NCI-H82 treated with DMSO at 0.1 percent for 48 hours (cell line): ENCODE measurements around the gene CNPY1.

ENCODE experiments used
- DNase-seq: peaks from one replicate; lab custom pipeline; 2025; ENCODE audit not compliant: unreplicated experiment; lab: John Stamatoyannopoulos, UW

CNPY1 gene

DNA sequence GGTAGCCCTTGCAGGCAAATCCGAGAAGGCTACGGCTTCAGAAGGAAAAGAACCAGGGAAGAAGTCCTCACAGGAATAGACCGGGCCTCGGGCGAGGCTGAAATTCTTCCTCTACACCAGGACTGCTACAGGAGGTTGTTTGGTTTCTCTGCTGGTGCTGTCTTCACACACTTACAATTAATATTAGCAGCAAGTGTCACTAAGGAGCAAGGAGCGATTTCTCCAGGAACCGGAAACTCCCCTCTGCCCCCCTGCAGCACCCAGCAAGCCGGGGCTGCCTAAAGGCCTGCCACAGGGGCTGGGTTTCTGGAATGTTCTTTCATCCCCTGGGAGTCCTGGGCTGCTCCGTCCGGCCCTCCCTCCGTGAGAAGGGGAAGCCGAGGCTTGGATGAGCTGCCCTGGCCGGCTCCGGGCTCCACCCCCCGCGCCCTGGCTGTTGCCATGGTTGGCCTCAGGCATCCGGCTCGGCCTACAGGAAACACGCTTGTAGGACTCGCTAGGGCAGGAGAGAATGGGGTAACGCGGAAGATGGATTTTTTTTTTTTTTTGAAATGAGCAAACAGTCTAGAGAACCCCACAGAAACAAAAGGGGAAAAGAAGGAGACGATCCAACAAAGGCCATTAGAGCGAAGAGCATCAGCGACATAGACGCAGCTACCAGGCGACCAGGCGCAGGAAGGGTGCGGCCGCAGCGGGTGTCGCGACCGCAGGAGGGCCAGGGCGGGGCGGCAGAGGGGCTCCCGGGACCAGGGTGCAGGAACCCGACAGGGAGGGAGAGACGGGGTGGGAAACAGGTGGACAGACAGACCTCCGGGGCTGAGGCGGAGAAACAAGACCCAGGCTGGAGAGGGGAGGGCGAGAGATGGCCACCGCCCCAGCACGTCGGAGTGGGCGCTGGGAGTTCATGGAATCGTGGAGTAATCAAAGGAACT, 55.4 kb downstream of the CNPY1 start:
- no peak for DNase-seq

DNA sequence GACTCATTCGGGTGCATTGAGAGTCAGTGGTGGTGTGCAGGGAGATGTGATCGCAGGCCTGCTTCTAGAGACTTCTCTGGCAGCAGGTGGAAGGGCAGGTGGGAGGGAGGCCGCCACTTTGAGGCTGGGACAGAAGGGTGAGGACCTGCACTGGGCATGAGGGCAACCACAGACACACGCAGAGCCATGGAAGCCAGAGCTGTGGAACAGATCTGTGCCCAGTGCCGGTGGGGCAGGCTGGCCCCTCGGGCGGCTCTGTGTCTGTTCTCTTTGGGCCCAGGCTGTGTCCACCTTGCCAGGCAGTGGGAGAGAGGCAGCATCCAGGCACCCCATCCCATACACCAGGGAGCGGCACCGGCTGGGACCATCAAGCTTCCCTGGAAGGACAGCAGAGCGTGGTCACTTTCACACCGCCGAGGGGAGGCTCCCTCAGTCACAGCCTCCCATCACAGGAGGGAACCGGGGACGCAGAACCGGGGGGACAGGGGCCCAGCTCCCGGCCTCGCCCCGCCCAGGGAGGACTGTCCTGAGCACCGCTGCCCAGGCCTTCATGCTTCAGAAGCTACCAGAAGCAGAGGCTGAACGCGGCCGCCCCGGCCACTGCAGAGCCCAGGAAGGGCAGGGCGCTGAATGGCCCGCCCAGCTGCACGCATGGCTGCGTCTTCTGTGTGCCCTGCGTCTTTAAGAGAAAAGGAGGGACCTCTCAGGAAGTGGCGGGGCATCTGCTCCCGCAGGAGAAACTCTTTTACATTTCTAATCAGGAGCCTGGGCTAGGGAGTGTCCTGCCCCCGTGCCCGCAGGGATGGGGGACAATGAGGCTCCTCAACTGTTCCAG, 56.3 kb downstream of the CNPY1 start:
- no peak for DNase-seq

DNA sequence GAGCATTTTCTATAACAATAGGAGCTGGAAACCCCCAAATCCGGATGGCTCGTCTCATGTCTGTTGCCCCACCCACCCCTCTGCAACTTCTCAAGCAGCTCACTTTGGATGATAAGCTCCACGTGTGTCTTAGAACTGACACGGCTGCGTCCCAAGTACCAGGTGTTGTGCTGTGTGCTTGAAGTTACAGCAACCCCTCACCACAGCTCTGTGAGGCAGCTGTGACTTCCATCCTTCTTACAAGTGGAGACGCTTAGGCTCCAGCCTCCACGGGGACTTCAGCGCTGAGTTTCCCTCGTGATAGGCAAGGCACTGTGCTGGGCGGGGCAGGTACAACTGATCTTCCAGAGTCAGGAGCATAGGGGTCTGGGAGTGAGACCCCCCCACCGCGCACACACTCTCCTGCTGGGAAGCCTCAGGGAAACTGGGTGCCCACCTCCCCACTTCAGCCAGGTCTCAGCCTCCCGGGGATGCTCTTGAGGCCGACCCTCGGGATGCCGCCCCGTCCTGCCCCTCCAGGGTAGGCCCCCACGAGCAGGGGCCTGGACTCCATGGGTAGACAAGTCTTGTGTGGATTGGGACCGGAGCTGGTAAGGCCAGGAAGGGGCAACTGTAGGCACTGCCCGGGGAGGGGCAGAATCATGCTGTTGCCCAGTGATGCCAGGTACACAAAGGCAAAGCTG, 57.1 kb downstream of the CNPY1 start:
- DNase-seq: no peak

DNA sequence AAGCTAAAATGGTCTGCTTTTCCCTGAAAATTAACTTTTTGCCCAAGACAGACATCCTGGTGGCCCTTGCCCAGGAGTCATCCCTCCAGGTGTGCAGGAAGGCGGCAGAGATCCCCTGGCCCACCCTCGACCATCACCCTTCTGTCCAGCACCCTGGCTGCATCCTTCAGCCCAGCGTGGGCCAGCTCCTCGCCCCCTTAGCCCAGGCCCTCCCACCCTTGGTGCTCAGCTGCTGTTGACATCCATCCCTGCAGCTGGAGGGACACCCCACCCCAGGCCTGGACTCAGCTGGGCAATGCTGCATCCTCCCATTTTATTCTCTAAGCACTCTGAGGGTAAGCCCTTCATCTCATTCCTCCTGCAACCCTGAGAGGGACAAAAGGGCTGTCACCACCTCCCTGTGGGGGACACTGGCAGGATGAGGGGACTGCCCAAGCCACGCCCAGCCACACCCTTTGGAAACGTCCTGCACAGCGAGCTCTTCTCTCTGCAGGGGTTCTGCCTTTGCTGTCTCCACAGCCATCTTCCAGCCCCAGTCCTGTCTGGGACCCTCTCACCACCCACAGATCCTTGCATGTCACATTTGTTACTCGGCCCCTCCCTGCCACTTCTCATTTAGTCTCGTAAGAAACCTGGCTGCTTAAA, 57.8 kb downstream of the CNPY1 start:
- DNase-seq: no peak

DNA sequence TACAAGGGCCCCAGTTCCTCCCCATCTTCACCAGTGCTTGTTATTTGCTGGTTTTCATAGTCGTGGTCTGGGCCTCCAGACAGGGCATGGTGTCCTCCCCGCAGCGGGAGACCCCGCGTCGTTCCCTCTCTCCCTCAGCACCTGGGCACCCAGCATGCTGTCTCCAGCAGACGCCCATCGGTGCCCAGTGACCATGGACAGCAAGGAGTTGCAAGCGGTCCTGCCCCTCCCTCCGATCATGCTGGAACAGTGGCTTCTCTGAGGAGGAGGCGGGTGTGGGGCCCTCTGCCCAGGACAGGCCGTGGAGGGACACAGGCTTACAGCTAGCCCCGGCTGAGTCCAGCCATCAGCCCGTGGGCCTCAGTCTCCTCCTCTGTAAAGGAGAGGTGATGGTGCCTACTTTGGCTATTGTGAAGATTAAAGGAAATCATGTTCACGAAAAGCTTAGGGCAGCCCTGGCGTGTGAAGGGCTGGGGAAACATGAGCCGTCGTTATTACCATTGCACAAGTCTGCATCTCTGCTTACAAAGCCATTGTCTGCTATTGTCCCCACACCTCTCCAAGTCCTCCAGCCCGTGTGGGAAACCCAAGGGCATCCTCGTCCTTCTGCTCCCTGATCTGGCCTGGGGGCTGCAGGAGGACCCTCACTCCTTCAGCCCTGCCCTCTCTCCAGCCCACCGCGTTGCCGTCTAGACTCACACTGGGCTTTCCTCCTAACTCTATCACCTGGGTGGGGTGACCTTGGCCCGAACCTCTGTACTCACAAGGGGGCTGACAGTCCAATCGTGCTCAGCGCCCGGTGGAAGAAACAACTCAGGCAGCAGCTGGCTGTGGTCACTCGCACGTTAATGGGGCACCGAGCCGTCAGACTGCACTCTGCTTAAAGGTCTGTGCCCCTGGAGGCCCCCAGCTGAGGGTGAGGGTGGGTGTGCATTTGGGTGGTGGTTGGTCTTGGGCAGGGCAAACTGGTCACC, 58.6 kb downstream of the CNPY1 start:
- no peak for DNase-seq

DNA sequence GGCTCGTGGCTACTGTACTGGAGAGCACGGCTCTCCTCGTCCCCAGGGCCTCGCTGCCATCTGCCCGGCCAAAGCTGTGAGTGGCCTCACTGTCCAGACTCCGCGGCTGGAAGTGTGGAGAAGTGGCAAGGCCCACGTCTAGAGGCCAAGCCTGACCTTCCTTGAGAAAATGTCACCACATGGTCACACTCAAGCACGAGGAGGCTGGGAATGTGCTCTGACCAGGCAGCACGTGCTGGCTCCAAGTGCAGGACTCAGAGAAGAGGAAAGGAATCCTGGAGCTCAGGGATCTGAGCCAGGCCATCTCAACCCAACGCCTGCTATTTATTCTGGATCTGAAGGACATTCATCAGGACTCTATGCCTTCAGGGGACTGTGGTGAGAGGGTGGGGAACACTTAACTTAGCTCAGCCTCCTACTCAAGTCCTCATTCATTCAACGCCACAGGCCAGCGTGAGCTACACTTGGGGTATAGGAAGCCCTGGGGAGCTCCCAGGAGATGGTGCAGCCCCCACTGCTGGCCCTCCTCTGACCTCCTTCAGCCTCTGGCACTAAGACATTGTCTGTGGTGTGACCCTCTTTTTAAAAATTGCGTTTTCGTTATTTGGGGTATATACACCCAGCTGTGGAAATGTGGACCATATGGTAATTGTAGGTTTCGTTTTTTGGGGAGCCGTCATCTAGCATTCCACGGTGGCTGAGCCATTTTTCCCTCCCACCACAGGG, 59.4 kb downstream of the CNPY1 start:
- no peak for DNase-seq

DNA sequence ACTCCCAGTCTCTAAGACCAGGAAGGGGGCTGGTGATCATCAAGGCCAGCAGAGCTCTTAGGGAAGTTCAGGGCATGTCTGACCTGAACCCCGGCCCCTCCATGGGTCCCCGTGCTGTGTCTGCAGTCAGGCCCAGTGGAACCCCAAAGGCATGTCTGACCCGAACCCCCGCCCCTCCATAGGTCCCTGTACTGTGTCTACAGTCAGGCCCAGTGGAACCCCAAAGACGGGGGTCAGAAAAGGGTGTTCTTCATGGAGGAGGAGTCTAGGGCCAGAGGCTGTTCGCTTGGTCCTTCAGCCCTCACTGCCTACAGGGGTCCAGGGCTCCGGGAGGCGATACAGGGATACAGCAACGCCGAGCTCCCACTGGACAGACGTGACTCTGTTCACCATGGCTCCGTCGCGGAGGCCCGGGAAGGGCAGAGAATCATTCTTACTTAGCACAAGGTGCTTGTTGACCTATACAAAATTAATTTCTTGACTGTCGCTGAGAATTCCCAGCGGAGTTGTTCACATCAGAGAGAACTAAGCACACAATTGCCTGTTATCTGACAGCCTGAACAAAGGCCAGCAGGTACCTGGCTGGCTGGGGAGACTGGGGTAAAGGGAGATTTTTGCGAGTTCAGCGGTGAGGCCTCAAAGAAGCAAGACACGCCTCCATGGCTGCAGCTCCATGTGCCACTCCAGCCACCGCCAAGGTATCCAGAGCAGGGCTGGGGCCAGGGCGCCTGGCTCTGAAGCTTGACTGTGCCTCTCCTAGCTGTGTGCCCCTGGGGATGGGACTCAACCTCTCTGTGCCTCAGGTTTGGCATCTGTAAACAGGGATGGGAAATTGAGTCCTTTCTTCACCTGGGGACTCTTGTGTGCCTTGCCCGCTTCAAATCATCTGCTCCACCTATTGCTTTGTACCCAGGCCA, 61.6 kb downstream of the CNPY1 start:
- DNase-seq: no peak

DNA sequence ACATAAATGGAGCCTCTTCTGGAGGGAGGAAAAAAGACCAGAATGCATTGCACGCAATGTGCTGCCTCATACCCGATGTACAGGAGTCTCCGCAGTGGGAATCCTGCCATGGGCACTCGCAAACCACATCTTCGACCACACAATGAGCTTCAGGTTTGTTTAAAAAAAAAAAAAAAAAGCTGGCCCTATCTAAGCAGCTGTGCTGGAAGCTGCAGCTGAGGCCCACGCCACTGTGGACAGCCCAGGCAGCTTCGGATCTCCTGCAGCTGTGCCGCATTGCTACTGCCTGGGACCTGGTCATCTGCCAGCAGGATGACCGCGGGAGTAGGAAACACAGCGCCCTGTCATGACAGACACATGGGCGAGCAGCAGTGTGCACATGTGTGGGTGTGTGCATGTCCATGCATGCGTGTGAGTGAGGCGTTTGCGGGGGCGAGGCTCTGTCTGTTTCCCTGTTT, 62.5 kb downstream of the CNPY1 start:
- DNase-seq: no peak

DNA sequence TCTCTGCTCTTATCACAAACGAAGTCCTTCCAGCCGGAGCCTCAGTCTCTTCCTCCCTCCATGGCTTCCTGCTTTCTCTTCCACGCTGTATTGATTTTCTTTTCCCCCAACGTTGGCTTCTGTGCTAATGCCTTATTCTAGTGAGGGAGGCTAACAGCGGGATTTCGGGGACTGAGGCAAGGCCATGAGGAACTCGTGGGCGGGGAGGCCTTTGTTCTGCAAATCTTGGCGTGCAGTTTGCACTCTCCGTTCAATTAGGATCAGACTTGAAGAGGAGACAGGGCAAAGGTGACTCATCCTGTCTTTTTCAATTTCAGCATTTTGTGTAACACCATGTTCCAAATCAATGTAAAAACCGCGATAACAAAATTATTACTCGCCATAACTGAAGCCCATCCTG, 63.1 kb downstream of the CNPY1 start:
- no peak for DNase-seq

DNA sequence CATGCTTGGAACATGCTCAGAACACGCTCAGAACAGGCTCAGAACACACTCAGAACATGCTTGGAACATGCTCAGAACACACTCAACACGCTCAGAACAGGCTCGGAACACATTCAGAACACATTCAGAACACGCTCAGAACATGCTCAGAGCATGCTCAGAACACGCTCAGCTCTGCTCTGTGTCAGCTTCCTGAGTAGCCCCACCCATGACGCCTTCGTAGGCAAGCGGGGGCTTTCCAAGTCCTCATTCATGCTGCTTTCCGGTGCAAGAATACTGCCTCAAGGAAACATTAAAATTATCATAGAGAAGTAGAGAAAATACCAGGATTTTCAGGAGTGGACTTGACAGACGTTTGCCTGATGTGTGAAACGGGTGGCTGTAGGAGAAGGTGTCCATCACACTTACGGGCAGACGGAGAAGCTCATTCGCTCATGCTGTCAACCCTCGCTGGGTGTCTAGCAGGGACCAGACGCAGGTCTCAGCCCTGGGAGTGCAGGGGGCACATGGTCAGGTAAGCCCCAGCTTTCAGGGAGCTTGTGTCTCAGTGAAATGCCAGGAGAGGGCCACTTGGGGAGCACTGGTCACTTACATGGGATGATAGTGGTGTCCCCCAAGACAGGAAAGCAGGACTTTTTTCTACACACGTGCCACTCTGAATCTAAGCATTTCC, 63.7 kb downstream of the CNPY1 start:
- no peak for DNase-seq

DNA sequence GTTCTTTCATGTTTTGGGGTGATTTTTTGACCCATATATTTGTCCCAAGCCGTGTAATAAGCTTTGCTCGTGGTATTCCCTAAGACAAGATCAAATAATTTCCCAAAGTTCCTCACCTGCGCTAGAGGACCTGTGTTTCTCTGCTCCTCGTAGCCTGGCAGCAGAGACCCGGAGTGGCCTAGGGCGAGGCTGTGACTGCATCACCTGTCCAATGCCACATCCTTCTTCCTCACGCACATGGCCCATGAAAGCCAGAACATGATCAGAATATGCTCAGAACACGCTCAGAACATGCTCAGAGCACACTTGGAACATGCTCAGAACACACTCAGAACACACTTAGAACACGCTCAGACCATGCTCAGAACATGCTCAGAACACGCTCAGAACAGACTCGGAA, 64.6 kb downstream of the CNPY1 start:
- DNase-seq: no peak

DNA sequence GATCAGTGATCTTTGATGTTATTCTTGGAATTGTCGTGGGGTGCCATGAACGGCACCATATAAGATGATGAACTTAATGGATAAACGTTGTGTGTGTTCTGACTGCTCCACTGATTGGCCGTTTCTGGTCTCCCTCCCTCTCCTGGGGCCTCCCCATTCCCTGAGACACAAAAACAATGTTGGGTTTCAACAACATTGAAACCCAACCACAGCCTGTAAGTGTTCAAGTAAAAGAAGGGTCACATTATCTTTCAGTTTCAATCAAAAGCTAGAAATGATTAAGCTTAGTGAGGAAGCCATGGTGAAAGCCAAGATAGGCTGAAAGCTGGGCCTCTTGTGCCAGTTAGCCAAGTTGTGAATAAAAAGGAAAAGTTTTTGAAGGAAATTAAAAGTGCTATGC, 68.9 kb downstream of the CNPY1 start:
- no peak for DNase-seq

DNA sequence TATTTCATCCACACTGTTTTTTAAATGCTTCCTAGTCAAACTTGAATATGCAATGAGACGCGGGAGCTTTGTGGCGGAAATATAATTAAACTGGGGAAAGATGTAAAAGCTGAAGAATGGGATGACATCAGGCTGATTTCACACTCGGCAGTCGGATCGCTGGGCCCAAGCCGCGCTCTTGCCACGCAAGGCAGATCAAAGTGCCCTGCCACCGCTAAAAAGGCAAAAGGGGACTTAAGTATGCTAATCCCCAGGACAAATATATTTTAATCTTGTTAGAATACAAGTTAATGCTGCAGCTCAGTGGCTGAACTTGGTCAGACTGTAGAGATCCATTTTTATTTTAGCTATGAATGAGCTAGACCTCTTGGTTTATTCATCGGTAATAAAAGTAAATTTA, 74.6 kb downstream of the CNPY1 start:
- DNase-seq: no peak

DNA sequence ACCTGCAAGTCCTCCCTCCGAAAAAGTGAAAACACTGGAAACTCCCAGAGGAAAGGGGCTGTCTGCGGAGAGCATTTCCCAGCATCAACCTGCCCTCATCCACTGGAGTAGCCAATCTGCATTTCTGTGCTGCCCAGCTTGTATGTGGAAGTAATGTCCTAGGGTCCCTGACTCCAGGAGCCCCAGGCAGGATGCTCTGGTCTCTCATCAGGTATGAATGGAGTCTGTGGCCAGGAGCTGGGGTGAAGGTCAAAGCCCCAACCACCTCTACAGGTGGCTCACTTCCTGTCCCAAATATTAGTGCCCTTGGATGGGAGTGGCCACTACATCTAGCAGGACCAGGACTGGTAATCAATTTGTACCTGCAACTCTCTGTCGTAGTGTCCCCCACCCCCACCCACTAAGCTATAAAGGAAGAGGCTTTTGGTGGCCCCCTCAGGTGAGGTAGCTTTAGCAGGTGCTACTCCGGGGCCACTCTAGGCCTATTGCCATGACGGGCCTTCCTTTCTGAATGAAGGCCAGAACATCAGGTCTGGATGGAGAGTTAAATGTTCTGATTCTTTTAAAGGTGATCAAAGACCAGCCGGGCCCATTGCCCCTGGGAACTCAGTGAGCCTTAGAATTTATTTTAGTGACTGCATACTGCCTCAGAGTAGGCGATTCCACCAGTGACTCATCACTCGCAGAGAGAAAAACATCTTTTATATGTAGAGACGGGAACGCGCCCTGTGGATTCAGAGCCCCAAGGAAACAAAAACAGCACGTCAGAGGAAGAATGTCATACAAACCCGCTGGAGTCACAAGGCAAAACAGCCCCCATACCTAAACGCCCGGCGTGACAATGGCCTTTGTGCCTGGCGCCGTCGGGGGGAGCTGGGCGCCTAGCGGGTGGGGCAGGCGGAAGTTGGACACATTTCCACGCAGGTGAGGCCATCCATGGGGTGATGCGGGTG, 75.4 kb downstream of the CNPY1 start:
- no peak for DNase-seq

DNA sequence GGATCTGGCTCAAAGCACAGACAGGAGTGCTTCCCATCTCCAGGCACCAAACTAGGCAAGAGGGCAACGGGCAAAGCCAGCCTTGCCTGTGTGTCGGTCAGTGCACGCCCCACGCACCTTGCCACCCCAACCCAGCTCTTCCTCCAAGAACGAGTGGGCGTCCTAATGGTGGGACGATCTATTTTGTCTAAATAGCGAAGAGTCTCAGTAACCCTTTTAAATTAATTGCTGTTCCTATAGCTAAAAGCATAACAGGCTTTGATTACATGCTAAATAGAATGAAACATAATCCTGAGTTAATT, 76.2 kb downstream of the CNPY1 start:
- DNase-seq: no peak

DNA sequence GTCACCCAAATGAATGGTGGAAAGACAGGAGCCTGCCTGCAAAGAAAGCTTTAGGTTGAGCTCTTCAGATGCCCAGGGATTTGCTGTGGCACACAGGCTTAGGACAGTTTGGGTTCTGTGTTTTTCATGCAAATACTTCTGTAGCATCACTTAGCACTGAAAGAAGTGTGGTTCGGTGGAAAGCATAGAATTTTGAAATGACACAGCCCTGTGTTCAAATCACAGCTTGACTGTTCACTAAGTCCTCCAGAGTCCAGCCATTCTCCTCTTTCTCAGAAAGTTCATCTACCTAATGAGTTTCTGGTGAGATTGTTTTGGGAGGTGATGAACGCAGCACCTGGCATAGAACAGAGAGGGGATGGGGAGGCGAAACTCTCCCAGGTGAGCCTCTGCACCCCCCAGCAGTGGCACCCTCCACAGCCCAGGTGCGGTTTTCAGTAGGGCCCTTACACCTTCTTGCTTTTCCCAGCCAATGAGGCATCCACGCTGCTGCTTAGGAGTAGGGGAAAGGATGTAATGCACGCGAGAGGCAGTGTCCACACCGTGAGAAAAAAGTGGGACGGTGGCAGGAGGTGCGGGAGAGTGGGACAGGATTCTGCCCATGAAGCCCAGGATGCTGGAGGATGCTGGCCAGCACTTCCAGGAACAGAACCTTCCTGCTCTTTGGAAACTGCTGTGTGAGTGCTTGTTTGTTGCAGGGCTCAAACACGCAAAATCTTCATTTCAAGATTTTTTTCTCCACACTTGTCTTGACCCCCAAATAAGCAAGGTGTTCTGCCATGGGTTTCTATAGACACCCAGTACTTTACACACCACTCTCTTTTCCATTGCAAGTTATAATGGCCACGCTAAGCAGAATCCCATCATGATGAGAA, 76.8 kb downstream of the CNPY1 start:
- DNase-seq: no peak
